GM18526 (cell line): ENCODE results near the gene PARM1.

Experiments
- POLR2A ChIP-seq: IDR thresholded peaks from 3 replicates; pipeline ENCODE4 v1.6.1; 2011; ENCODE audit not compliant: insufficient read length; ENCODE audit errors: extremely low read depth

The PARM1 gene

GRCh38 chr4:74997948-74998729 lies 65.2 kb downstream of the PARM1 start:
- TF ChIP-seq POLR2A, result no peak

- TF ChIP-seq POLR2A, result no peak
Measured at GRCh38 chr4:74999714-75000309, 66.9 kb downstream of the PARM1 start.

DNA sequence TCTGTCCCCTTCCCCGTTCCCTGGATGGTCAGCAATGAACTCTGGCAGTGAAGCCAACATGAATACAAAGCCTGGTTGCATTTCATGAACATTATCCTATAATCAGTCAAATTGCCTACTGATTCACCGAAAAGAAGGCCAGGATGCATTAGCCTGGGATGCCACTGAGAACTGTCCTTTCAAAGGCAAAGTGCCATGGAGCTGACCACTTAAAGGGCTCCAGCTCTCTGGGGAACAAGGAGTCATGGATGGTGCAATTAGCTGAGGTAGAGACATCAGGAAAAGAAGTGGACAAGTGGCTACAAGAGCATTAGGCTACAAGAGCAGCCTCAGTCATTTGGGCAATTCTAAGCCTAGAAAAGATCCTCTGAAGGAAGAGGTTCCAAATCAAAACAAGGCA lies 69.0 kb downstream of the PARM1 start:
- no peak for TF ChIP-seq POLR2A

GRCh38 chr4:75002381-75002780 lies 69.5 kb downstream of the PARM1 start:
- no peak for TF ChIP-seq POLR2A

DNA sequence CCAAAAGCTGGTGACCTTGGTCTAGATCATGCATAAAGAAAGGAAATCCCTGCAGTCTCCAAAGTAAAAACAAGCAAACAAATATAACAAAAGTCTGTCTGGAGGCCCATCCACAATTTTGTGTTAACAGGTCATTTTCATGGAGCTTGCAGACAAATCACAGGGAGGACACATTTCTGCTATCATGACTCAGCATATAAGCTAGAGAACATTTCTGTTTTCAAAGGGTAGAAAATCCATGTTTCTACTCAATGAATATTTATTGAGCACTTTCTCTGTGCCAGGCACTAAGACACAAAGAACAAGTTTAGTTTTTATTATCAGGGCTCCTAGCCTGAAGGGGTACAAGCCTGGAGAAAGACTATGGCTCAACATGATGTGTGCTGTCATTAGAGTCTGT lies 71.1 kb downstream of the PARM1 start:
- TF ChIP-seq POLR2A, result no peak

- TF ChIP-seq POLR2A, result no peak
Measured at GRCh38 chr4:75004755-75005668, 72.1 kb downstream of the PARM1 start.

DNA sequence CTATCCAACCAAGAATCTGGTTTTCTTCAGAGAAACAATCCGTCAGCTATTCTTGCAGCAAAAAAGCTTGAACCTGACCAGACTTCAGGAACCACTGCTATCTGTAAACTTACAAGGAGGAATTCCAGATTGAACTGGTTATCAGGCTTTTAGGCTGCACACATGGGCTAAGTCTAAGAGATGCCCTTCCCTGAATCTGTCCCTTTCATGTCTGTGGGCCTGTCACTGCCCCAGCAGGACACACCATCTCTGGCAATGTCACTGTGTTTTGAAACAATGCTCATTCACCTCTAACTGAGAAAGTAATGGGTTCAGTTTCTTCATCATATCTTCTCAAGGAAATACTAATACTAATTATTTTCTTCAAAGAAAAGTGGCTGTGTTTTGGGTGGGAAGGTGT lies 72.8 kb downstream of the PARM1 start:
- TF ChIP-seq POLR2A, result no peak

- no peak for TF ChIP-seq POLR2A
Measured at GRCh38 chr4:75007891-75008290, 75.0 kb downstream of the PARM1 start.

DNA sequence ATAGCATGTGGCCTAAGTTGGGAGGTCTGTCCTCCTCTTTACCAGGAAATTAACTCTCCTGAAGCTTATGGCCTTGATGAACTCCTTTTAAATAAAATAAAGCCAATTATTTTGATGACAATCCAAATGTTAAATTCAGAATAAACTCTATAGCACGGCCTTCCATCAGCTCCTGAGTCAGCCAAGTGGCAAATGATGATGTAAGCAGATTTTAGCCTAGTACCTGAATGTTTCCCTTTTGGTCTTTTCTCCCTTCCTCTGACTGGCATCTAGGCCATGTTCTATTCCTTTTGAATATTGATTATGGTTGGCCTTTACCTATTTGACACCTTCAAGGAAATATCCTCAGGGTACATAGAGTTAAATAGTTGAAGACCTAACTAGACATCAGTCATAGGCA lies 76.2 kb downstream of the PARM1 start:
- TF ChIP-seq POLR2A, result no peak

DNA sequence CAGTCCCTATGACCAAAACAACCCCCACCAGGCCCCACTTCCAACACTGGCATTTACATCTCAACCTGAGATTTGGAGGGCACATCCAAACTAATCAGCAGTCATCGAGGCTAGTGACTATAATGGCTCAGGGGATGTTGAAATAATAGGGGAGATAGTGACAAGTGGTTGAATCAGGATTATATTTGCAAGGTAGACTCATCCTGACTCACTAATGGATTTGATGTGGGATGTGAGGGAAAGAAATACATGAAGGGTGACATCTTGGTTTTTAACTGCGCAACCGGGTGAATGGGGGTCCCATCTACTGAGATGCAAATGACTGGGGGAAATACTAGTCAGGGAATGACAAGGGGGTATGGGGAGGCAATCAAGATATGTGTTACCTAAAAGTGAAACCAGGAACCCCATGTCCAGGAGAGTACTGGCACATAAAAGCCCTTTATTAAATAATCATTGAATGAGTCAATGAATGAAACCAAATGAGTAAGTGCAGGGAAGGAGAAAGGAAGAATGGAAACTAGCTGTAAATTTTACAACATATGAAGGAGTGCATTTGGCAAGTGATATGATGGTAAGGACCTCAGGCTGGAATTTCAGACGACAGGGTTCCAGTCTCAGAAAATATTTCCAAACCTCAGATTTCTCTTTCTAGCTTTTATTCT lies 78.3 kb downstream of the PARM1 start:
- TF ChIP-seq POLR2A, result no peak

- no peak for TF ChIP-seq POLR2A
Measured at GRCh38 chr4:75015627-75016026, 82.7 kb downstream of the PARM1 start.

- no peak for TF ChIP-seq POLR2A
Measured at GRCh38 chr4:75016472-75016871, 83.6 kb downstream of the PARM1 start.

- TF ChIP-seq POLR2A, result no peak
Measured at GRCh38 chr4:75018811-75019479, 86.0 kb downstream of the PARM1 start.

GRCh38 chr4:75025431-75025830 lies 92.5 kb downstream of the PARM1 start:
- no peak for TF ChIP-seq POLR2A
